ENCODE measurements around the gene TCF12.

Gene TCF12

DNA sequence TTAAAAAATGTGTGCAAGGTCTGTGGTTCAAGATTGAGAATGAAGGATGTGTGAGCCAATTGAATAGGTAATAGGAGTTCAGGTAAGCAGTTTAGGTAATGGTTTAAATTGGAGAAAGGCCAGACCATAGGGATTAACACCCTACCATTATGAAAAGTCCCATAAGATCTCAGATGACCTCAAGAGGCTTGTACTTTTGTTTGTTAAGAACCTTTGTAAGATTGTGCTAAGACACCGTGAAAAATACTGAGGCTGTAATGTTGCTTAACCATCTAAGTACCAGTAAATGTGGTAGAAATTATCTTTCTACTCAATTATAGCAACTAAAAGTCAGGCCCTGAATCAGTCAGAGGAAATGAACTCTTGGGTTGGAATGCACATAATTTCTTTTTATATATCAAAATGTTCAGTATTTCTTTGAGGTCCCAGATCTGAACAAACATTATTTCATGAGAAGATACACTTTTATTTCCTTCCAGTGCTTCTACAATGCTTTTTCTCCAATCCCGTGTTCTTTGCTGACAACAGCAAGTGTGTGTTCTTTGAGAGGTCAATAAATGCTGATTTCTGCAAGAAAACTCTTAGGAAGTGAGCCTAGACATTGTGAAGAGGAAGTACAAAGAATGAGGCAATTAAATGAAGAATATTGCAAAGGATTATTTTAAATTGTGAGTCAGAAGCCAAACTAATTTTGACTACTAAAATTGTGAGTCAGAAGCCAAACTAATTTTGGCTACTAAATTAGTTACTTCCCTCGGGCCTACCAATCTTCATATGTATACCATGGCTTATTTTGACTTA, 66.4 kb downstream of the TCF12 start:
- TF ChIP-seq, protein P1, sequence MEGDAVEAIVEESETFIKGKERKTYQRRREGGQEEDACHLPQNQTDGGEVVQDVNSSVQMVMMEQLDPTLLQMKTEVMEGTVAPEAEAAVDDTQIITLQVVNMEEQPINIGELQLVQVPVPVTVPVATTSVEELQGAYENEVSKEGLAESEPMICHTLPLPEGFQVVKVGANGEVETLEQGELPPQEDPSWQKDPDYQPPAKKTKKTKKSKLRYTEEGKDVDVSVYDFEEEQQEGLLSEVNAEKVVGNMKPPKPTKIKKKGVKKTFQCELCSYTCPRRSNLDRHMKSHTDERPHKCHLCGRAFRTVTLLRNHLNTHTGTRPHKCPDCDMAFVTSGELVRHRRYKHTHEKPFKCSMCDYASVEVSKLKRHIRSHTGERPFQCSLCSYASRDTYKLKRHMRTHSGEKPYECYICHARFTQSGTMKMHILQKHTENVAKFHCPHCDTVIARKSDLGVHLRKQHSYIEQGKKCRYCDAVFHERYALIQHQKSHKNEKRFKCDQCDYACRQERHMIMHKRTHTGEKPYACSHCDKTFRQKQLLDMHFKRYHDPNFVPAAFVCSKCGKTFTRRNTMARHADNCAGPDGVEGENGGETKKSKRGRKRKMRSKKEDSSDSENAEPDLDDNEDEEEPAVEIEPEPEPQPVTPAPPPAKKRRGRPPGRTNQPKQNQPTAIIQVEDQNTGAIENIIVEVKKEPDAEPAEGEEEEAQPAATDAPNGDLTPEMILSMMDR (IDR thresholded peaks at IDR 0.05), result no peak

DNA sequence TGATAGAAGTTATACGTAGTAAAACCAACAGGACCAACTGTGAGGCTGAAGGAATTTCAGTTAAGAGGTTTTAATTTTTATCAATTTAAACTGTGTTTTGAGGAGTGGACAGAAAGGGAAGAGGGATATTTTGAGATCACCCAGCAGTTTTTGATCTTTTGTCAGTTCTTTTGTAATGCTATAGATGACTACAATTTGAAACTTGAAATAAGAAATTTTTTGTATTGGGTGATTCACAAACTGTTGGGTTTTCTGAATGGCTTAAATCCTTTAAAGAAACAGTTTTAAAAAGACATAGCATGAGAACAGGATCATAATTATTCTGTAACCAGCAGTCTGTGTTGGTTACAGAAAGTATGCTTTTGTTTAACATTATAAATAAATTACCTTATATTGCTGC, 67.4 kb downstream of the TCF12 start:
- TF ChIP-seq, protein P1 (IDR thresholded peaks at IDR 0.05), result no peak

DNA sequence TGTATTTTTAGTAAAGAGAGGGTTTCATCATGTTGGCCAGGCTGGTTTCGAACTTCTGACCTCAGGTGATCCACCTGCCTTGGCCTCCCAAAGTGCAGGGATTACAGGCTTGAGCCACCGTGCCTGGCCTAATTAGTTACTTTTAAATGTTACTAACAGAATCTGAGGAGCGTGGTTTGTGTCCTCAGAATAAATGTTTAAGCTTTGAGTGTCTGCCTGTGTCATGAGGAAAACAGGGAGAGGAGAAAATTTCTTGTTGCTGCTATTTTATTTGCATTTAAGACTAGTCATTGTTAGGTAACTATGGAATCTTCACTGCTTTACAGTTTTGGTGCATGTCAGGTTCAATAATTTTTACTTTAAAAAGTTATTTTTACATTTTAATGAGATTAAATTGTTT, 68.8 kb downstream of the TCF12 start:
- TF ChIP-seq, protein P1 (IDR thresholded peaks at IDR 0.05), result no peak

DNA sequence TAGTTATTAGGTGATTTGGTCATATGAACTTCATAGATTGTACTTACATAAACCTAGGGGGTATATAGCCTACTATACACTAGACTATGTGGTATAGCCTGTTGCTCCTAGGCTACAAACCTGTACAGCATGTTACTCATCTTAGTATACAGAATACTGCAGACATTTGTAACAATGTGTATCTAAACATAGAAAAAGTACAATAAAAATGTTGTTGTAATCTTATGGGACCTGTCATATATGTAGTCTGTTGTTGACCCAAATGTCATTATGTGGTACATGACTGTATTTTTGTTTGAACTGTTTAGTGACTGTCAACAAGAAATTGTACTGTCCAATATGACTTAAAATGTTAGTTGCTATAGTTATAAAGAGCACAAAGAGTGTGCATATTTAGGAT, 69.8 kb downstream of the TCF12 start:
- TF ChIP-seq, protein P1 (IDR thresholded peaks at IDR 0.05), result no peak

DNA sequence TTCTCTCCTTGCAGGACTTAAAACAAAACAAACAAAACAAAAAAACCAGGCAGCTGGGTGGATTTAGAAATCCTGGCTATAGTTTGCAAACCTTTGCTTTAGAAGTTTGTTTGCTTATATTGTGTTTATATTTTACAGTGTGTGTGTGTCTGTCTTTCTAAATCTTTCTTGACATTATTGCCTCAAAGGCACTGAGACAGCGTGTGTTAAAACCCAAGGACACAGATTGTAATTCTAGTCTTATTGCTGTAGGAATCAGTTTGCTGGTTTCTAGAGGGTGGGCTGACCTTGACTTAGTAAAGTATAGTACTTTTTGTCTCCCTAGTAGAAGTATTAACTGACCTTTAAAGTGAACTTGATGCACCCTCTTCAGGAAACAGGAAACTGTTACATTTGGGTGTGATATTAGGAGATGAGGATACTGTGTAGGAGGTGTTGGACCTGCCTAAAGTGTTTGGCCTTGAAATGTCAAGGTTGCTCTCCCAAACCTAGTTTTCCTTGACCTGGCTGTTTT, 71.0 kb downstream of the TCF12 start:
- TF ChIP-seq, protein P1 (IDR thresholded peaks at IDR 0.05), result no peak; the same call in 1 of the 2 replicates

DNA sequence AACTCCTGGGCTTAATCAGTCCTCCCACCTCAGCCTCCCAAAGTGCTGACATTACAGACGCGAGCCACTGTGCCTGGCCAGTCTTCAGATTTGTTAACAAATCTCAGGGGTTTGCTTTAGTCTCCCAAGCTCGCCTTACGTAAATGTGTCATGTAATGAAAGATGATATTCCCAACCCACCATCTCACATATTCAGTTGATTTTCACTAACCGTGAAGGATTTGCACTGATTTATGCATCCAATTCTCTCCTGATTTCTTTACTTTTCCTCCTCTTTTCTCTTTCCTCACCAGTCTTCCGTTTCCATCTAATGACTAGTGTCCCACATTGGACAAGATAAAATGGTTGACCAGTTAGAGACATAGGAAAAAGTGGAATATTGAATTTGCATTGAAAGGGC, 72.6 kb downstream of the TCF12 start:
- TF ChIP-seq, protein P1 (IDR thresholded peaks at IDR 0.05), result no peak

DNA sequence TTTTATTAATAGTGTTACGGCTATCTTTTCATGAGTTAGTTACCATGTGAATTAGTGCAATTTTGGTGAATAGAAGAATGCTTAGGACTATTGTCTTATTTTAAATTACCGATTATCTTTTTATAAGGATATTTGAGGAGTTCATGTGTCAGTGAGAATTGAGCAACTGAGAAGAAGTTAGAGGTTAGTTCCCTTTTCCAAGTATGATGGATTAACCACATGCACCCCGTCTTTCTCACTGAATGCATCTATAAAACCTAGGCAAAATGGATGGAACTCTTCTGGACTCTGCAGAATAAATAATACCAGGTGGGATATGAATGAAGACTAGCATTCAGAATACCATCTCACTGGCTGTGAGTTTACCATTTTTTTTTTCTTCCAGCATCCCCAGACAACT, 74.3 kb downstream of the TCF12 start:
- TF ChIP-seq, protein P1 (IDR thresholded peaks at IDR 0.05), result no peak

Data from LNCAP (cell line).